EH (cell line): ENCODE measurements around the gene COL8A1.
"Not testable (repeated sequence)": the region's sequence is repeated elsewhere in the genome, so short reads cannot be mapped to it uniquely, and the experiment has no call there.

ENCODE experiments used
- DNase-seq: peaks from one replicate; pipeline ENCODE4 v3.0.0-alpha.2; 2015; ENCODE audit warnings: low read depth

COL8A1 gene

GRCh38 chr3:99805160-99805559, 166.8 kb downstream of the COL8A1 start:
- DNase-seq, result no peak

GRCh38 chr3:99808163-99808794, 169.9 kb downstream of the COL8A1 start:
- peak; percentile 80 for DNase-seq

- no peak for DNase-seq
Measured at GRCh38 chr3:99809565-99809964, 171.2 kb downstream of the COL8A1 start.

GRCh38 chr3:99810403-99810802, 172.0 kb downstream of the COL8A1 start:
- DNase-seq, result no peak

GRCh38 chr3:99817047-99817436, 178.6 kb downstream of the COL8A1 start:
- no peak for DNase-seq

- DNase-seq, result peak; percentile 91
Measured at GRCh38 chr3:99817437-99818240, 179.2 kb downstream of the COL8A1 start, which contains the start of gene CMSS1. Gene CMSS1 (plus strand): TSS chr3:99817862.

- no peak for DNase-seq
Measured at GRCh38 chr3:99818818-99819217, 180.4 kb downstream of the COL8A1 start.

- no peak for DNase-seq
Measured at GRCh38 chr3:99823723-99824711, 185.6 kb downstream of the COL8A1 start.

- DNase-seq, result peak; percentile 61
Measured at GRCh38 chr3:99825004-99825640, 186.7 kb downstream of the COL8A1 start.

GRCh38 chr3:99829844-99830243, 191.4 kb downstream of the COL8A1 start:
- no peak for DNase-seq

- no peak for DNase-seq
Measured at GRCh38 chr3:99833617-99834205, 195.3 kb downstream of the COL8A1 start.

GRCh38 chr3:99834211-99834957, 196.0 kb downstream of the COL8A1 start:
- no peak for DNase-seq

- no peak for DNase-seq
Measured at GRCh38 chr3:99836681-99837080, 198.3 kb downstream of the COL8A1 start.

- DNase-seq, result no peak
Measured at GRCh38 chr3:99837715-99838114, 199.3 kb downstream of the COL8A1 start.

GRCh38 chr3:99838755-99839154, 200.4 kb downstream of the COL8A1 start:
- DNase-seq, result no peak

GRCh38 chr3:99839613-99840012, 201.2 kb downstream of the COL8A1 start:
- DNase-seq, result no peak

- not testable (repeated sequence) for DNase-seq
Measured at GRCh38 chr3:99841949-99842348, 203.6 kb downstream of the COL8A1 start.

- DNase-seq, result peak; percentile 74
Measured at GRCh38 chr3:99842826-99843589, 204.6 kb downstream of the COL8A1 start.

- no peak for DNase-seq
Measured at GRCh38 chr3:99843590-99844258, 205.3 kb downstream of the COL8A1 start.
